ENCODE data around the gene MYLK2. TPM values are rescaled to one million over a fixed set of nuclear protein-coding genes. Genes with fewer than 3 reads are reported as not detected.

MYLK2 gene
- total and polyA plus RNA-seq, 8 donors: 1.8 to 10.8 (median 4.3) TPM

DNA sequence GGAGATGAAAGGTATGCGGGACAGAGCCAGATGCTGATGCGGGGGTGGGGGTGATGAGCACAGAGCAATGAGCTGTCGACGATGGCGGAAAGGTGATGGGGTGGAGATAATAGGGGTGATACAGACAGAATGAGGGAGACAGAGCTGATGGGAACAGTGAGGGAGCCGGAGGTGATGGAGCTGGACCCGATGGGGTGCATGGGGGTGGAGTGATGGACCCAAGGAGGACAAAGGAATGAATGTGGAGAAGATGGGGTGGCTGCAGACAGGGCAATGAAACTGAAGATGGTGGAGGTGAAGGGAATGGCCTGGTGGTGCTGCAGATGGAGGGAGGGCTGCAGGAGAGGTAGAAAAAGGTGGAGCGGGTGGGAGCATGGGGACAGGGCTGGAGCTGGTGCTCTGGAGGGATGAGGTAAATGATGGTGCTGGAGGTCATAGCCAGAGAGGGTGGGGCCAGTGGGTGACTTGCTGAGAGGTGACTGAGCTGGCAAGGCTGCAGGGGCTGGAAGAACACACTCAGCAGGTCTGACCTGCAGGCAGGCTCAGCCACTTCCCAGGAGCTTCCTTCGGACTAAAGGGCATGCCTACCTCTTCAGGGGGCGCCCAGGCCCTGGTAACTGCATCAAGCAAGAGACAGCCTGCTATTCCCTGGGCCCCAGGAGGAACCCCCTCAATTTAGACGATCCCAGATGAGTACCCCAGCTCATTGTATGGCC lies 32.2 kb downstream of the MYLK2 start:
- intact Hi-C loops (cut with DNase I): loop anchor here in 1 of 3 donors (5.0 kb wide), 1 partner anchor 101 kb away; the partner anchor contains the start of gene PDRG1
- Histone ChIP-seq H3K4me1 (no peaks in the 10 kb centered on the region), H3K27ac (no peak overlapping the region), H3K36me3 (no peaks in the 10 kb centered on the region), H3K9me3 (no peaks in the 10 kb centered on the region), H3K27me3 (no peaks in the 10 kb centered on the region), H3K4me3 (no peak overlapping the region)
- TF ChIP-seq CTCF (IDR thresholded peaks at IDR 0.05): no peak
- DNase-seq (peak in 1 of 6 donors; percentile 11), ATAC-seq (no peak), FAIRE-seq (no peak)
- 66 to 67% methylated on average over 11 of the region's 11 CpGs for WGBS, 2 donors

DNA sequence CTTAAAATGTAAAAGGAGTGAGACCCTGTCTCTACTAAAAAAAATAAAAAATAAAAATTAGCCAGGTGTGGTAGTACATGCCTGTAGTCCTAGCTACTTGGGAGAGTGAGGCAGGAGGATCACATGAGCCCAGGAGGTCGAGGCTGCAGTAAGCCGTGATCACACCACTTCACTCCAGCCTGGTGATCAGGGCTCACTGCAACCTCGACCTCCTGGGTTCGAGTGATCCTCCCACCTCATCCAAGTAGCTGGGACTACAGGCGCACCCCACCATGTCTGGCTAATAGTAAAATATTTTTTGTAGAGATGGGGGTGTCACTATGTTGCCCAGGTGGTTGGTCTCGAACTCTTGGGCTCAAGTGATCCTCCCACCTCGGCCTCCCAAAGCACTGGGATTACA lies 34.3 kb downstream of the MYLK2 start:
- no peak for DNase-seq
- TF ChIP-seq CTCF (IDR thresholded peaks at IDR 0.05): no peak

GRCh38 chr20:31856516-31856915 lies 37.4 kb downstream of the MYLK2 start:
- ATAC-seq: no peak
- intact Hi-C loops (cut with DNase I): no loop called here
- Histone ChIP-seq H3K27me3 (peaks cover 0 to 2% (median 0%) of the 10 kb centered on the region in 4 donors), H3K4me3 (no peak overlapping the region), H3K9me3 (no peaks in the 10 kb centered on the region), H3K27ac (no peak overlapping the region), H3K4me1 (peaks cover 0 to 10% (median 7%) of the 10 kb centered on the region in 3 donors), H3K36me3 (no peaks in the 10 kb centered on the region)
- TF ChIP-seq CTCF (IDR thresholded peaks at IDR 0.05): no peak
- FAIRE-seq: no peak
- peak in 1 of 6 donors; percentile 41 for DNase-seq
- WGBS, 2 donors: 39 to 43% methylated on average over 3 of the region's 3 CpGs

More for the DNA sequence above, 34.3 kb downstream of the MYLK2 start:
- Histone ChIP-seq H3K4me1 (no peaks in the 10 kb centered on the region), H3K36me3 (no peaks in the 10 kb centered on the region), H3K27ac (no peak overlapping the region), H3K27me3 (peaks cover 0 to 2% (median 0%) of the 10 kb centered on the region in 4 donors), H3K4me3 (no peak overlapping the region), H3K9me3 (no peaks in the 10 kb centered on the region)
- intact Hi-C loops (cut with DNase I): loop anchor here in 1 of 3 donors (5.0 kb wide), 1 partner anchor 99 kb away; the partner anchor contains the start of gene PDRG1
- FAIRE-seq (no peak), ATAC-seq (no peak)
- WGBS, 2 donors: 45 to 60% methylated on average over 7 of the region's 7 CpGs

DNA sequence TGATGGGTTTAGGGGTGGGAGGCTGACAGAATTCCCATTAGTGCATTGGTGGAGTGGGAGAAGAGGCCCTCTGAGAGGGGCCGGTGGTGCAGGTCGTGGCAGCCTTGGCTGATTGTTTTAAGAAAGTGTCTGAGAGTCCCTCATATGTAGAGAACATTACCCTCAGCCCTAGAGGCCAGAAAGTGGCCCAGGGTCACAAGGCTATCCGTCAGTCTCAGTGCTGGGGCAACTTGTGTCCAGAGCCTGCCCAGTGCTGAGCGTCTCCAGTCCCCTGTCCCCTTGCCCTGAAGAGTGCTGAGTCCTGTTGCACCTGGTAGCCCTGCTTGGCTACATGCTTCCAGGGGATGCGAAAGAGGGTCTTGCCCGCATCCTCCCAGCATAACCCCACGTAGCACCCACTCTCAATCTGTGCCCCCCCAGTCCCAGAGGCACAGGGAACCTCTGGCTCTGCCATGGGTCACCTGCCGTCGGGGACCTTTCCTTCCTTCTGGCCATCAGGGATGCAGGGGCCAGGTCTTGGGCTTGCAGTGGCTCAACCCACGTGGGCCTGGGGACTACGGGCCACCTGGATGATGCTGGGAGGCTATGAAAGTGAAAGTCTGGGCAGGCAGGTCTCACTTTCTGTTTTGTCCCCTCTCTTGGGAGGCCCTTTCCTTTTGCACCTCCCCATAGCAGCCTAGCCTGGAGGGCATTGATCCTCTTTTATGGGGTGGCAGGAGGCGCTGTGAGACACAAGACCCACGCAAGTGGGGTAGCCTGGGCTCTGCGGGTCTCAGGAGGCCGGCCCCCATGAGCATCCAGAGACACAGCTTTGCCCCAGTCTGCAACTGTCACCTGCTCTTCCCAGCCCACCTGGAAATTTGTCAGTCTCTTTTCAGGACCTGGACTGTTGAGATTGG lies 39.0 kb downstream of the MYLK2 start:
- FAIRE-seq: no peak
- no peak for ATAC-seq
- Histone ChIP-seq H3K9me3 (no peaks in the 10 kb centered on the region), H3K36me3 (no peaks in the 10 kb centered on the region), H3K27ac (no peak overlapping the region), H3K27me3 (peaks cover 0 to 2% (median 0%) of the 10 kb centered on the region in 4 donors), H3K4me1 (peaks cover 0 to 10% (median 7%) of the 10 kb centered on the region in 3 donors), H3K4me3 (no peak overlapping the region)
- intact Hi-C loops (cut with DNase I): no loop called here
- peak in 1 of 6 donors; percentile 31 for DNase-seq
- no peak for TF ChIP-seq CTCF (IDR thresholded peaks at IDR 0.05)
- WGBS, 2 donors: 57 to 58% methylated on average over 15 of the region's 15 CpGs
